ENCODE results near the gene UTP4.
"Not testable (repeated sequence)": the region's sequence is repeated elsewhere in the genome, so short reads cannot be mapped to it uniquely, and the experiment has no call there.

UTP4 gene

GRCh38 chr16:69127966-69128510, 4.4 kb upstream of the UTP4 start:
- DNase-seq (ENCODE audit: low read depth in 2 of 2, low spot score in 1 of 2): no peak

GRCh38 chr16:69130461-69130860, 2.0 kb upstream of the UTP4 start:
- DNase-seq (ENCODE audit: low read depth in 2 of 2, low spot score in 1 of 2): no peak

- DNase-seq (ENCODE audit: low read depth in 2 of 2, low spot score in 1 of 2): no peak
Observed at GRCh38 chr16:69131167-69131838, 1.1 kb upstream of the UTP4 start.

- DNase-seq (ENCODE audit: low read depth in 2 of 2, low spot score in 1 of 2): peak; percentile 38 to 49
Observed at GRCh38 chr16:69131839-69132423, 518 bp upstream of the UTP4 start.

- no peak for DNase-seq (ENCODE audit: low read depth in 2 of 2, low spot score in 1 of 2)
Observed at GRCh38 chr16:69133373-69133954, 1.0 kb downstream of the UTP4 start.

- DNase-seq (ENCODE audit: low read depth in 2 of 2, low spot score in 1 of 2): no peak
Observed at GRCh38 chr16:69138608-69139007, 6.2 kb downstream of the UTP4 start.

- DNase-seq (ENCODE audit: low read depth in 2 of 2, low spot score in 1 of 2): not testable (repeated sequence)
Observed at GRCh38 chr16:69139464-69139863, 7.0 kb downstream of the UTP4 start.

GRCh38 chr16:69141014-69141413, 8.6 kb downstream of the UTP4 start:
- DNase-seq (ENCODE audit: low read depth in 2 of 2, low spot score in 1 of 2): no peak

- DNase-seq (ENCODE audit: low read depth in 2 of 2, low spot score in 1 of 2): no peak
Observed at GRCh38 chr16:69141936-69142335, 9.5 kb downstream of the UTP4 start.

GRCh38 chr16:69143116-69143515, 10.7 kb downstream of the UTP4 start:
- DNase-seq (ENCODE audit: low read depth in 2 of 2, low spot score in 1 of 2): no peak

- DNase-seq (ENCODE audit: low read depth in 2 of 2, low spot score in 1 of 2): no peak
Observed at GRCh38 chr16:69145658-69146057, 13.2 kb downstream of the UTP4 start.

- not testable (repeated sequence) for DNase-seq (ENCODE audit: low read depth in 2 of 2, low spot score in 1 of 2)
Observed at GRCh38 chr16:69149621-69150020, 17.2 kb downstream of the UTP4 start.

- peak in 1 of 2 donors; percentile 25 for DNase-seq (ENCODE audit: low read depth in 2 of 2, low spot score in 1 of 2)
Observed at GRCh38 chr16:69150146-69150865, 17.9 kb downstream of the UTP4 start.

GRCh38 chr16:69157196-69157595, 24.7 kb downstream of the UTP4 start:
- DNase-seq (ENCODE audit: low read depth in 2 of 2, low spot score in 1 of 2): no peak

- no peak for DNase-seq (ENCODE audit: low read depth in 2 of 2, low spot score in 1 of 2)
Observed at GRCh38 chr16:69160192-69160591, 27.7 kb downstream of the UTP4 start.

- DNase-seq (ENCODE audit: low read depth in 2 of 2, low spot score in 1 of 2): no peak
Observed at GRCh38 chr16:69165584-69165983, 33.1 kb downstream of the UTP4 start.

- DNase-seq (ENCODE audit: low read depth in 2 of 2, low spot score in 1 of 2): peak in 1 of 2 donors; percentile 8
Observed at GRCh38 chr16:69166221-69166833, 33.9 kb downstream of the UTP4 start.

- no peak for DNase-seq (ENCODE audit: low read depth in 2 of 2, low spot score in 1 of 2)
Observed at GRCh38 chr16:69166946-69167930, 34.8 kb downstream of the UTP4 start.

GRCh38 chr16:69169051-69169450, 36.6 kb downstream of the UTP4 start:
- DNase-seq (ENCODE audit: low read depth in 2 of 2, low spot score in 1 of 2): no peak

Data from stimulated activated CD8-positive, alpha-beta memory T cell treated with anti-CD3 and anti-CD28 coated beads, Interleukin-4, amount 100 ng/mL, for 1 hour (primary cell).